ENCODE data around the gene FGFBP1. TPM values are rescaled to one million over a fixed set of nuclear protein-coding genes. Genes with fewer than 3 reads are reported as not detected.

The FGFBP1 gene
- total RNA-seq, 6 donors from 2014 or later: 3.1 to 14.4 (median 4.9) TPM; not detected in 2

DNA sequence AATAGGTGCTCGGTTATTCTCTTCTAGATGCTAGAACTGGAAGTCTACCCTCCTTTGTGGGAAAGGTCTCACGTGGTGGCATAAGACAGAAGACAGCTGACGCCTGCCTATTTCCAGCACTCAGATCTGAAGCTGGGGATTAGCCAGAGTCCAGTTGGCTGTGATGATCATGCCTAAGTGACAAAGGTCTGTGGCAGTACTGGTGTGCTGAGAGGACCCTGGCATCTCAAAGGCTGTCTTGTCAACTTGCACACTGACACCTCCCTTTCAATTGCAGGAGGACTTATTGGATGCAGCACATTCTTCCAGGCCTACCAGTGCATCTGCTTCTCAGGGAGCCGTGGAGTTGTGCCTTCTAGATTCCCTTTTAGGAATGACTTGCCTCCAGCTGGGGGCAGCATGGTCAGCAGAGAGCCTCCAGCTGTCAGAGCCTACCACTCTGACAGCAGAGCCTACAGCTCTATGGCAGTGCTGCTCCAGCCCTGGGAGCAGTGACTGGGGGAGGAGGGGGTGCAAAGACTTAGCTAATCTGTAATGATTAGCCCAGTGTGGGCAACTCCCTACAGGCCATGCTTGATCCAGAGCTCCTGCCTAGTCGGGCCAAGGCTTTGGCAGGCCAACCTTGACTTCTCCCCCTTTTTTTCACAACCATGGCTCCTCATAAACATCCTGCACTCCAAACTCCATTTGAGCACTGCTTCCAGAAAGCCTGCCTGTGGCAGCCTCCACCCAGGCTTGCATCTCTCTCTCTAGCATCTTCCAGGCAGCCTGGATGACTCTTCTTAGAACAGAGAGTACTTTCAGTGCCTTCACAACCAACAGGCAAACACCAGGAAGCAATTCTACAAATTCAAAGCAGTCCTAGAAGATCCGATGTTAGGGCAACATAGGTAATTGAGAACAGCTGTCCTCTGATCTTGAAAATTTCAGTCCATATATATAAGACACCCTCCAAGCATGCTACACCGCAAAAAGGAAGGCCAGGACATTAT is 38.2 kb upstream of the FGFBP1 start:
- TF ChIP-seq POLR2A (IDR thresholded peaks at IDR 0.05): no peak
- TF ChIP-seq, protein P1, sequence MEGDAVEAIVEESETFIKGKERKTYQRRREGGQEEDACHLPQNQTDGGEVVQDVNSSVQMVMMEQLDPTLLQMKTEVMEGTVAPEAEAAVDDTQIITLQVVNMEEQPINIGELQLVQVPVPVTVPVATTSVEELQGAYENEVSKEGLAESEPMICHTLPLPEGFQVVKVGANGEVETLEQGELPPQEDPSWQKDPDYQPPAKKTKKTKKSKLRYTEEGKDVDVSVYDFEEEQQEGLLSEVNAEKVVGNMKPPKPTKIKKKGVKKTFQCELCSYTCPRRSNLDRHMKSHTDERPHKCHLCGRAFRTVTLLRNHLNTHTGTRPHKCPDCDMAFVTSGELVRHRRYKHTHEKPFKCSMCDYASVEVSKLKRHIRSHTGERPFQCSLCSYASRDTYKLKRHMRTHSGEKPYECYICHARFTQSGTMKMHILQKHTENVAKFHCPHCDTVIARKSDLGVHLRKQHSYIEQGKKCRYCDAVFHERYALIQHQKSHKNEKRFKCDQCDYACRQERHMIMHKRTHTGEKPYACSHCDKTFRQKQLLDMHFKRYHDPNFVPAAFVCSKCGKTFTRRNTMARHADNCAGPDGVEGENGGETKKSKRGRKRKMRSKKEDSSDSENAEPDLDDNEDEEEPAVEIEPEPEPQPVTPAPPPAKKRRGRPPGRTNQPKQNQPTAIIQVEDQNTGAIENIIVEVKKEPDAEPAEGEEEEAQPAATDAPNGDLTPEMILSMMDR (IDR thresholded peaks at IDR 0.05): no peak
- no peak for TF ChIP-seq POLR2AphosphoS5 (IDR thresholded peaks at IDR 0.05)
- no peak for TF ChIP-seq EP300 (IDR thresholded peaks at IDR 0.05)
- H3K9me3 ChIP-seq: no peaks in the 10 kb centered on the region
- H3K4me1 ChIP-seq: no peaks in the 10 kb centered on the region
- DNase-seq: no peak
- H3K27ac ChIP-seq: no peak overlapping the region
- H3K27me3 ChIP-seq: no peaks in the 10 kb centered on the region
- 84% methylated on average over 6 to 7 of the region's 7 CpGs for WGBS, 2 donors
- no peak overlapping the region for H3K4me3 ChIP-seq
- peak in 1 of 2 donors; percentile 41 for ATAC-seq (ENCODE audit: low FRiP score in 2 of 2)
- H3K36me3 ChIP-seq: no peaks in the 10 kb centered on the region

DNA sequence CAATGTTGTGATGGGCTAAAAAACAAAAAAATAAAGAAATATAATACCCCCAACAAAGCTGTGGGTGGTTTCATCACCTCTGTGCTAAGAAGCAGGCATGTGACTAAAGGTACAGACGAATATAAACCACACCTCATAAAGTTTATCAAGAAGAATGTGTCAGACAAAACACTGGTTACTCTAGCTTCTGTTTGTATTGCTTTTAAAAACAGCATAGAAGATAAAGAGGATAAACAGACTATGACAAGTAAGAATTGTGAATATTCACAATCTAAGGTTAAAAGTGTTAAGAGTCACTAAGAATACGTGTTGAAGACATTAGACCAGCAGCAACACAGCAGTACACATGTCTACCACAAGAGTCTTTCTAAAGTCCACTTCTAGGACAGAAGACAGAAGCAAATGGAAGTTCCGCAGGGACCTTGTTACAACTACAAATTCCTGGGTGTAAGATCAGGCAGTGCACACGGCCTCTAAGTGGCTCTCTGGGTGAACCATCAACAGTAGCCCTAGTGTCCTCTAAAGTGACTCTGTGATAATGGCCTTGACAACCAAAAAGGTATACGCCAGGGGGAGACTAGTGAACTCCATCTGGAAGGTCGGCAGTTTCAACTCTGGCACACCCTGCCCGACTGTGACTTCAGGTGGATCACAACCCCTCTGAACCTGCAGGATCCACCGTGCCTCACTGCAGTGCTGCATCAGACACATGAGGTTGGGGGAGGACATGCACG is 32.7 kb upstream of the FGFBP1 start:
- no peaks in the 10 kb centered on the region for H3K27me3 ChIP-seq
- H3K4me3 ChIP-seq: no peak overlapping the region
- ATAC-seq (ENCODE audit: low FRiP score in 2 of 2): no peak
- no peaks in the 10 kb centered on the region for H3K4me1 ChIP-seq
- H3K9me3 ChIP-seq: peaks cover 0 to under 1% (median 0%) of the 10 kb centered on the region in 4 donors
- TF ChIP-seq POLR2A (IDR thresholded peaks at IDR 0.05) (no peak), EP300 (IDR thresholded peaks at IDR 0.05) (no peak), POLR2AphosphoS5 (IDR thresholded peaks at IDR 0.05) (no peak)
- TF ChIP-seq, protein P1 (IDR thresholded peaks at IDR 0.05): no peak
- no peak for DNase-seq
- no peak overlapping the region for H3K27ac ChIP-seq
- 82 to 85% methylated on average over 9 of the region's 9 CpGs for WGBS, 2 donors
- H3K36me3 ChIP-seq: no peaks in the 10 kb centered on the region

DNA sequence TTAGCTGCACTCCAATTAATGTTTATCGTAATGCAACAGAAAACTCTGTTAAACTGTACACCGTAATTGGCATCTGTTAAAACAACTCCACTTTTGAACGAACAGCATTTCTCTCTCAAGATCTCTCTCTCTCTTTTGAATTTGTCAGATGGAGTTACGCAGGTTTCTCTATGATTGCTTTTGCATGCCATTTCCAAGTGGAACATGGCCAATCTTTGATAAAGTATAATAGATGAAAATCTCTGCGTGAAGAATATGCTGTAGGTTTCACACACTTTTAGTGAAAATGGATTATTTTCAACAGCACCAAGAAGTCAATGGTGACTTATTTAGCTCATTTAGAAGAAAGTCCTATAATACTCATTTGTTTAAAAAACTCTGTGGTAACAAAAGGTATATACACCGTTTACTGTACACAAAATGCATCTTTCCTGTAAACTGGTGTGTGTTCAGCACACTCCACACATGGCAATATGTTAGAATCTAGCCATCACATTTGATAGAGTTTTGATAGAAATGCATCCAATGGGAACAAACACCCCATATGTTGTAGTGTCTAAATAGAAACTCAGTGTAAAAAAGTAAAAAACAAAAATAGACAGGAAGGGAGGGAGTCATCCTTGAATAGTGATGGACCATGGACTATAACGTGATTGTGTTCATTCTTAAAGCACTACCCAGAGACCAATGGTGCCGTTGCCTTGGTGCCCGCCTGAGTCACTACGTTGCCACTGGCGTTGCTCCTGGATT is 30.2 kb upstream of the FGFBP1 start:
- WGBS, 2 donors: 82 to 90% methylated on average over 10 to 11 of the region's 11 CpGs
- Histone ChIP-seq H3K9me3 (peaks cover 0 to 4% (median 0%) of the 10 kb centered on the region in 4 donors), H3K4me1 (no peaks in the 10 kb centered on the region), H3K27ac (no peak overlapping the region), H3K4me3 (no peak overlapping the region), H3K27me3 (no peaks in the 10 kb centered on the region), H3K36me3 (no peaks in the 10 kb centered on the region)
- DNase-seq (no peak), ATAC-seq (ENCODE audit: low FRiP score in 2 of 2) (no peak)
- TF ChIP-seq EP300 (IDR thresholded peaks at IDR 0.05) (no peak), POLR2A (IDR thresholded peaks at IDR 0.05) (no peak), POLR2AphosphoS5 (IDR thresholded peaks at IDR 0.05) (no peak)
- TF ChIP-seq, protein P1 (IDR thresholded peaks at IDR 0.05): no peak

DNA sequence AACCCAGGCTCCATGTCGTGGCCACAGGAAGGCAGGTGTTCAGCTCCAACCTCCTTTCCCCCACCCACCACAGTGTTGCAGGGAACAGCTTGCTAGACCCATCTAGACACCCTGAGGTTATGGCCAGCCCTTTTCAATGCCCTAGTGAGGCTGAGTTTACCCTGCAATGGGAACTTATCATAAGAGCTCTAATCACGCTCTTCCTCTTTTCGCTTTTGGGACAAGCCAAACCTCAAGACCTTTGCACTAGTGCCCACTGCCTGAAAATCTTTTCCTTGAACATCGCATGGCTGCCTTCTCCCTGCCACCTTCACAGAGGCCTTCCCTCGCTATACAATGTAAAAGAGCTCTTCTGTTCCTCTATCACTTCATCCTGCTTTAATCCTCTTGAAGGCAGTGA is 26.8 kb upstream of the FGFBP1 start:
- peaks cover 0 to 4% (median 0%) of the 10 kb centered on the region in 4 donors for H3K9me3 ChIP-seq
- no peaks in the 10 kb centered on the region for H3K4me1 ChIP-seq
- WGBS, 2 donors: 70 to 76% methylated on average over 5 of the region's 5 CpGs
- ATAC-seq (ENCODE audit: low FRiP score in 2 of 2) (no peak), DNase-seq (no peak)
- H3K4me3 ChIP-seq: no peak overlapping the region
- H3K27ac ChIP-seq: no peak overlapping the region
- no peaks in the 10 kb centered on the region for H3K27me3 ChIP-seq
- TF ChIP-seq POLR2A (IDR thresholded peaks at IDR 0.05): no peak
- TF ChIP-seq EP300 (IDR thresholded peaks at IDR 0.05): no peak
- TF ChIP-seq POLR2AphosphoS5 (IDR thresholded peaks at IDR 0.05): no peak
- TF ChIP-seq, protein P1 (IDR thresholded peaks at IDR 0.05): no peak
- no peaks in the 10 kb centered on the region for H3K36me3 ChIP-seq

Measured in upper lobe of left lung (tissue), 6 donors.